SW480 (cell line): ENCODE results near the gene RITA1.

Source experiments
- DNase-seq: peaks from one replicate; pipeline ENCODE4 v3.0.0-alpha.2; 2016; ENCODE audit warnings: low spot score

The RITA1 gene

GRCh38 chr12:113179023-113179422 lies 6.5 kb upstream of the RITA1 start:
- no peak for DNase-seq

DNA sequence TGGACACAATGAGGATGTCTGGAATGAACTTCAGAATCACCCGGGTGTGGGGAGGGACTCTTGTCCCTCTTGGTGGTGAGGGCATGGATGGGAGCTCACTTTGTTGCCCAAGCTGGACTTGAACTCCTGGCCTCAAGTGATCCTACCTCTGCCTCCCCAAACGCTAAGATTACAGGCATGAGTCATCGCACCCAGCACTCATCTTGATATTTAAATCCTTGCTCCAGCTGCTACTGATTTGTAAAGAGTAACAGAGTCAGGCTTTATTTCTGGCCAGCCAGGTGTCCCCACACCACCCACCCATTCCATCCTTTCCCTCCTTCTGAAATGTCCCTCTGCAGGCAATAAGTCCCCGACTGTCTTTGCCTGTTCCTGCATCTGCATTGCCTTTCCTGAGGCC lies 5.2 kb upstream of the RITA1 start:
- DNase-seq, result no peak

GRCh38 chr12:113181975-113182374 lies 3.5 kb upstream of the RITA1 start:
- no peak for DNase-seq

DNA sequence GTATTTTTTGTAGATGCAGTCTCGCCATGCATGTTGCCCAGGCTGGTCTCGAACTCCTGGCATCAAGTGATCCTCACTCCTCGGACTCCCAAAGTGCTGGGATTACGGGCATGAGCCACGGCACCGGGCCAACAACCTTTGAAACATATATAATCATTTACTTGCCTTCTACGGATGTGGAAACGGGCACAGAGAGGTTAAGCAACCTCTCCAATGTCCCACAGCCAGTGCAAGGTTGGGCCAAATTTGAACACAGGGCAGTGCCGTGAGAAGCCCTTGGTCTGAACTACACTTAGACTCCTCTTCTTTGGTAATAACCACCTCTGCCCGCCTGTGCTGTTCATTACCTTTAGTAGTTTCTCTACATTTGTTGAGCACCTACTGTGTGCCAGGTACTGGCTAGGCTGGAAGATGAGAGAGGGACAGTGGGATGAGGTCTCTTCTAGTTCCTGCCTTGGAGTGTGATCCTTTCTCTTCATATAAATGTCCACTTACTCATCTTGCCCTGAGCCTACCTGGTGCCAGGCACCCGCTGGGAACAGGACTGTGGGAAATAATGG lies 2.4 kb upstream of the RITA1 start:
- DNase-seq, result no peak

GRCh38 chr12:113184098-113184899 lies 1.2 kb upstream of the RITA1 start:
- DNase-seq, result no peak

GRCh38 chr12:113184900-113185179 lies 681 bp upstream of the RITA1 start:
- peak; percentile 84 for DNase-seq

DNA sequence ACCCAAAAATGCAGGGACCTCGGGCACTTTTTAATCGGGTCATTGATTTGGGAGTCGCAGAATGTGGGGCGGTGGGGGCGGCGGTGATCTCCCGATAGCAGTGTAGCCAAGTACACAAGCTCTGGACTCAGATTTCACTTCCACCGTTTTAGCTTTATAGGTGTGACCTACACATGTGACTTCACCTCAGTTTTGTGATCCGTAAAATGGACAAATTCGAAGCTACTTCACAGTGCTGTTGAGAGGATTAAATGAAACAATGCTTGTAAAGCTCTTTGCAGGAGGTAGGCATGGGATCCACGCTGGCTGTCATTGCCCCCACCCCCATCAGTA lies 478 bp downstream of the RITA1 start:
- DNase-seq, result no peak

DNA sequence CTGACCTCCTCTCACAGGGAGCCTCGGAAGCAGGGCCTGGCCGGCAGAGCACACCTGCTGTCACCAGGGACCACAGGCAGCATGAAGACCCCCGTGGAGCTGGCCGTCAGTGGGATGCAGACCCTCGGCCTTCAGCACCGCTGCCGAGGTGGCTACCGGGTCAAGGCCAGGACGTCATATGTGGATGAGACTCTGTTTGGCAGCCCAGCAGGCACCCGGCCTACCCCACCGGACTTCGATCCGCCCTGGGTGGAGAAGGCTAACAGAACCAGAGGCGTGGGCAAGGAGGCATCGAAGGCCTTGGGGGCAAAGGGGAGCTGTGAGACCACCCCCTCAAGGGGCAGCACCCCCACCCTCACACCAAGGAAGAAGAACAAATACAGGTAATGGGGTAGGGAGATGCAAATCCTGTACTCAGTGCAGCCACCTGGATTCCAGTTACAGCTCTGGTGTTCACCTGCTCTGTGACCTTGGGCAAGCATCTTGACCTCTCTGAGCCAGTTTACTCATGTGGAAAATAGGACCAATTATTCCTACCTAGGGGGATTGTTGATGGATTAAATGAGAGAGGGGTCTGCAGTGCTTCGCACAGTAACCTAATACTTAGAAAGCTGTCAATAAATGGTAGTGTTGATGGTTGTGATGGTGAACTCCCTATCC lies 1.3 kb downstream of the RITA1 start:
- DNase-seq, result no peak

GRCh38 chr12:113189361-113189760 lies 3.8 kb downstream of the RITA1 start:
- no peak for DNase-seq

DNA sequence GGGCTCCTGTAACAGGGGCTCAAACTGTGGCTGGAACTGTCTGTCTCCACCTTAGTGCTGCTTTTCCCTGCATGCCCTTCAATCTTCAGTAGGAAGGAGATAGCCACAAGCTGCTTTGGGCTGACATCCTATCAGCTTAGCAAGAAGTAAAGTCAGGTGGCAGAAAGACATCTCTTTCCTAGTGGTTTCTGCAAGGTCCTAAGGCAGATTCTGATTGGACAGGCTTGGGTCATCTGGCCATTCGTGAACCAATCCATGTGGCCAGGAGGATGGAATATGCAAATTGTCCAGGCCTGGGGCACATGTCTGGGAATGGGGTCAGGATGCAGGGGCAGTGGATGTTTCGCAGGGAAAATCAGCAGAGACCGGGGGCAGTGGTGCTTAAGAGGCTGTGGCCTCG lies 5.2 kb downstream of the RITA1 start:
- DNase-seq, result peak; percentile 44

GRCh38 chr12:113191227-113191626 lies 5.7 kb downstream of the RITA1 start:
- no peak for DNase-seq

DNA sequence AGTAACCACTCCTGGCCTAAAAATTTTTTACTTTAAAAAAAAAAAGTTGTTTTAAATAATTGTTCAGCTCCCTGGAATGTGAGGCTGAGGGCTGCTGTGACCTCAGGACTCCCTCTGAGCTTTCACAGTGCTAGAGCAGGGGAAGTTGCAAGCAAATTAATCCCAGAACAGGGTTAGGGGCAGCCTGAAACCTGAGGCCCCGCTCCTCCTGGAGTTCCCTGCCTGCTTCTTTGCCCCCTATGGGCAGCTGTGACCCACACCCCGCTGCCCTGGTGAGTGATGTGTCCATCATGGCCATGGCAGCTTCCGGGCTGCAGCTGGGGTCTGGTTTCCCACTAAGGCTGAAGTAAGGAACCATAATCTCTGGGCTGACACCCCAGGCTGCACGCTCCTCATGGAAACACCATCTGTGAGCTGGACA lies 9.5 kb downstream of the RITA1 start:
- DNase-seq, result no peak

GRCh38 chr12:113195598-113195997 lies 10.1 kb downstream of the RITA1 start:
- DNase-seq, result no peak

DNA sequence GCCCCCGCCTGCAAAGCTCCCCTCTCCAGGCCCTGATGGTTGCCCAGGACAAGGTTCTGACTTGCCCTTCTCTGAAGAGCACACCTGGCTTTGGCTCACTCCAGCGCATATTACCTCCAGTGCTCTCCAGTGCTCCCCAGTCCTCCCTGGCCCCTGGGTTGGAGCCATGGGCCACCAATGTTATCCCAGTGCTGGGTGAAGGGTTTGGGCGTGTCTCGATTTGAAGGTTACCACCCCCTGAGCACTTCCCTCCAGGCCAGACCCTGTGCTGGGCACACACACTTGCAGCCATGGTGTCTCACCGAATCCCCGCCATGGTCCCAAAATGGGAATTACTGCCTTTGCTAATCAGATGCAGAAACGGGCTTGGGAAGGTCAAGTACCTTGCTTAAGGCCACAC lies 11.1 kb downstream of the RITA1 start:
- DNase-seq, result no peak

DNA sequence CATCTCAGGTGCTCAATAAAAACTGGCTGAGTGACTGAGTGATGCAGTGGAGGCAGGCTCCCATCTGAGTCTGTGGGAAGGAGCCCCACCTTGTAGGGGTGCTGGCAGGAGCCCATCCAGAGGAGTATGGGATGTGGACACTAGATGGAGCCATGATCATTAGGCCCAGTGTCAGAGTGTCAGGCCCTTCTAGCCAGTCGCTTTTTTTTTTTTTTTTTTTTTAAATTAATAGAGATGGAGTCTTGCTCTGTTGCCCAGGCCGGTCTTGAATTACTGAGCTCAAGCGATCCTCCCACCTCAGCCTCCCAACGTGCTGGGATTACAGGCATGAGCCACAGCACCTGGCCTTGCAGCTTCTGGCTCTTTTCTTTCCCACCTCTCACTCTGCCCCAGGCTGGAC lies 11.5 kb downstream of the RITA1 start:
- peak; percentile 76 for DNase-seq

DNA sequence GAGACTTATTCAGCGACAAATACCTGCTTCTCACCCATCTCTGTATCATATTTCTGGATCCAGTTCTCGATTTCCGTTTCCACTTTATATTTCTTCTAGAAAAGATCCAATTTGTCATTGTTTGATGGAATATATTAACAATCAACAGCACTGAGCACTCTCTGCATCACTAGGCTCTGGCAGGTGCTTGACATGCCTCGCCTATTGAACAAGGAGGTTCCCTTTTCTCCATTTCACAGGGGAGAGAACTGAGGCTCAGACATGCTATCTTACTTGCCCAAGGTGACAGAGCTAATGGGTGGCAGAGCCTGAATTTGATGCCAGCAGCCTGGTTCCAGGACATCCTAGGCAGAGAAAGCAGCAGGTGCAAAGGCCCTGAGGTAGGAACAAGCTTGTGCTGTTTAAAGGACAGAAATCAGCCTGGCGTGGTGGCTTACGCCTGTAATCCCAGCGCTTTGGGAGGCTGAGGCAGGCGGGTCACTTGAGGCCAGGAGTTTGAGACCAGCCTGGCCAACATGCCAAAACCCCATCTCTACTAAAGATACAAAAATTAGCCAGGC lies 12.1 kb downstream of the RITA1 start:
- DNase-seq, result no peak

- DNase-seq, result no peak
These were observed 12.8 kb downstream of the RITA1 start for GRCh38 chr12:113198296-113198695.

GRCh38 chr12:113200021-113200797 lies 14.7 kb downstream of the RITA1 start:
- DNase-seq, result no peak

DNA sequence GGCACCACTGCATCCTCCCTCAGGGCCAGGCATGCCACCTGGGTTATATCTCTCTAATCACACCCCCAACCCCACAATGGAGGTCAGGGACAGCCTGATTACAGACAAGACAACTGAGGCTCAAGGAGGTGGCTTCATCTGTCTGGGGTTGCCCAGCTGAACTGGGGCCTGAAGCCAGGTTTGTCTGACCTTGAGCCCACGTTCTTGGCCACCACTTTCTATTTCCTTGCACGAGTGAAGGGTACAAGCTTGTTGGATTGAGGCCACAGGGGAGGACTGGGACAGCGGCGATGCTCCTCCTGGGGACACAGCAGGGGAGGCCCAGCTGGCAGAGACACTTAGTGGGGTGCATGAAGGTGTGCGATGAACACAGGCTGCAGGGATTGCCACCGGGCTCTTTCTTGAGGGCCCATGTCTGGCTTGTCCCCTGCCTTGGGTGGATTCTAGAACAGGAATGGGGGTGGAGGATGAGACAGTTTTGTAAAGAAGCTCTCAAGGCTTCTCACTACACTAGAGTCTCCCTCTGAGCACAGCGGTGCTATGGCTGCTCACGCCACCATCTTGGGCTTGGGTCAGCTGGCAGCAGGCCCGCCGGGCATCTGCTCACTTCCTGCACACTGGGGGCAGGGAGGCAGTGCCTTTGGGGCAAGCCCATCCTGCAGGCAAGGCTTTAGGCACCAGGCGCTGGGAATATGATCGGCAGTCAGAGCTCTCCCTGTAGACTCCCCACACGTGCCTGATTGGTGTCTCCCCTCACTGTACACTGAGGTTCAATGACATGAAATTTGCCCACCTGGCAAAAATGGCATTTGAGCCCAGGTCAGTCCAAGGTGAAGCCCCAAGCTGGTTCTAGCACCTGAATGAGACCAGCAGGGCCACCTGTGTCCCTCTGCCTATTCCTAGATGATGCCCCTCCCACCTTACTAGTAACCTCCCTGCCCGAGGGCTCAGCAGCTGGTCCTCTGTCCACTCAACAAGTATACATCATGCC lies 16.0 kb downstream of the RITA1 start:
- no peak for DNase-seq

DNA sequence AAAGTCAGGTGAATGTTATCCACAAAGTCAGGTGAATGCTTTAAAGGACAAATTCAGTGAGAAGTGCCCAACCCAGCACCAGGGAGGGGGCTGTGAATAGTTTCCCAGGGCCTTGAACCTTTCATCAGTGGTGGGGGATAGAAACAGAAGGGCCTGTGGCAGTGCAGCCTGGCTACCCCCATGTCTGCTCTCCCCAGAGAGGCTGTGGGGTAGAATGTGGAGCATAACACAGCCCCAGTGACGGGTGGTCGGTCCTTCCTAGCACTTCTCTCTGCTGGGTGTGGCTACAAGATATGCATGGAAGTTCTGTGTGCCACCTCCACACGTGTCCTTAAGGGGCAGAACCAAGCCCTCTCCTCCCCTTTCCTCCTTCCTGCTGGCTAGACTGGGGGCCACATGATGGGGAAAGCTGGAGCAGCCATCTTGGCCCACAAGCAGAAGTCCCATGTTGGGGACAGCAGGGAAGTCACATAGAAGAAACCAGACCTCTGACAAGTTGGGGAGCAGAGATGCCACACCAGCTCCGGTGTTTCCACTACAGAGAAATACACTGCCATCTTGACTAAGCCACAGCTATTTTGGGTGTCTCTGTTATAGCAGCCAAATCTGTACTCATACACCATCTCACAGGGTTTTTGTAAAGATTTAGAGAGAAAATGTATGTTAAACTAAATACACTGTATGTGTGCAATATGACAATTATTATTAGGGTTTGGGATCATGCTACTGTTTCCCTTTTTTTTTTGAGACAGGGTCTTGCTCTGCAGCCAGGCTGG lies 17.0 kb downstream of the RITA1 start:
- DNase-seq, result no peak
